ENCODE data around the gene SSH2.

The SSH2 gene

GRCh38 chr17:29933379-29933778, 3.4 kb upstream of the SSH2 start:
- peak; percentile 30; the same call in 1 of the 2 replicates for TF ChIP-seq CTCF (IDR thresholded peaks at IDR 0.05; ENCODE audit: low read depth, low read length)
- H3K9me3 ChIP-seq: no peaks in the 10 kb centered on the region
- no peak overlapping the region for H3K4me3 ChIP-seq (ENCODE audit: low read depth, low read length)
- peaks cover 3% of the 10 kb centered on the region; the same call in 1 of the 2 replicates for H3K4me1 ChIP-seq
- no peak for DNase-seq
- H3K27me3 ChIP-seq: no peaks in the 10 kb centered on the region
- no peaks in the 10 kb centered on the region for H3K36me3 ChIP-seq

- Histone ChIP-seq H3K36me3 (no peaks in the 10 kb centered on the region), H3K4me3 (ENCODE audit: low read depth, low read length) (peak overlapping the region; percentile 85), H3K27me3 (no peaks in the 10 kb centered on the region), H3K4me1 (peaks cover 3% of the 10 kb centered on the region; the same call in 1 of the 2 replicates), H3K9me3 (no peaks in the 10 kb centered on the region)
- peak; percentile 83 for TF ChIP-seq CTCF (IDR thresholded peaks at IDR 0.05; ENCODE audit: low read depth, low read length)
- peak; percentile 72 for DNase-seq
These were observed 1.4 kb upstream of the SSH2 start for GRCh38 chr17:29931231-29931932.

GRCh38 chr17:29930409-29931010, 482 bp upstream of the SSH2 start:
- no peak for DNase-seq
- Histone ChIP-seq H3K9me3 (no peaks in the 10 kb centered on the region), H3K36me3 (no peaks in the 10 kb centered on the region), H3K4me1 (peaks cover 3% of the 10 kb centered on the region; the same call in 1 of the 2 replicates), H3K27me3 (no peaks in the 10 kb centered on the region), H3K4me3 (ENCODE audit: low read depth, low read length) (peak overlapping the region; percentile 85)
- TF ChIP-seq CTCF (IDR thresholded peaks at IDR 0.05; ENCODE audit: low read depth, low read length): no peak

- Histone ChIP-seq H3K4me1 (peaks cover 3% of the 10 kb centered on the region; the same call in 1 of the 2 replicates), H3K27me3 (no peaks in the 10 kb centered on the region), H3K9me3 (no peaks in the 10 kb centered on the region), H3K36me3 (no peaks in the 10 kb centered on the region), H3K4me3 (ENCODE audit: low read depth, low read length) (peak overlapping the region; percentile 85)
- peak; percentile 13 for DNase-seq
- no peak for TF ChIP-seq CTCF (IDR thresholded peaks at IDR 0.05; ENCODE audit: low read depth, low read length)
These were observed 959 bp downstream of the SSH2 start for GRCh38 chr17:29929006-29929532.

GRCh38 chr17:29927546-29927945, 2.5 kb downstream of the SSH2 start:
- no peak for DNase-seq
- no peaks in the 10 kb centered on the region for H3K9me3 ChIP-seq
- peaks cover 3% of the 10 kb centered on the region; the same call in 1 of the 2 replicates for H3K4me1 ChIP-seq
- no peaks in the 10 kb centered on the region for H3K36me3 ChIP-seq
- no peak for TF ChIP-seq CTCF (IDR thresholded peaks at IDR 0.05; ENCODE audit: low read depth, low read length)
- H3K4me3 ChIP-seq (ENCODE audit: low read depth, low read length): no peak overlapping the region
- no peaks in the 10 kb centered on the region for H3K27me3 ChIP-seq

- no peak for DNase-seq
- Histone ChIP-seq H3K4me3 (ENCODE audit: low read depth, low read length) (no peak overlapping the region), H3K27me3 (no peaks in the 10 kb centered on the region), H3K4me1 (no peaks in the 10 kb centered on the region), H3K9me3 (no peaks in the 10 kb centered on the region), H3K36me3 (no peaks in the 10 kb centered on the region)
- no peak for TF ChIP-seq CTCF (IDR thresholded peaks at IDR 0.05; ENCODE audit: low read depth, low read length)
These were observed 5.2 kb downstream of the SSH2 start for GRCh38 chr17:29924786-29925185.

Measured in BE2C (cell line).